ENCODE data around the gene RMC1. TPM values are rescaled to one million over a fixed set of nuclear protein-coding genes. Genes with fewer than 3 reads are reported as not detected.
A peak's percentile ranks its signal among the peaks of the same experiment; 100 is the strongest.

RMC1 gene
- total RNA-seq, 1 donor from 2014 or later = 71.2 TPM

DNA sequence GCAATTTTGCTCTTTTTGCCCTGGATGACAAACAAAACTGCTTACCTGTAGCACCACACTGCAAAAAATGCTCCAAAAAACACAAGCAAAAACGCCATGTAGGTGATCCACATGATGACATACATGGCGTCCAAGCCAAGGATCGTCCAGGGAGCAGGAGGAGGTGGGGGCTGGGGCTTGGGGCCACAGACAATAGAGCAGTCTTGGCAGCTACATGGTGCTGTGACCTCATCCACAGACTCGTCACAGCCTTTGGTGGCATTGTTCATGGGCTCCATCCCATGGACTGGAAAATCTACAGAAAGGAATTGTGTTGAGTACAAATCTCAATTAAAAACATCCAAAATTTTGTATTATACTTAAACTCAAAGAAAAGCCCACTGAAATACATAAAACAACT, 56.9 kb downstream of the RMC1 start:
- ChIA-PET POLR2A (no interaction called here), CTCF (no interaction called here)
- Mint-ChIP-seq H3K9me3 (no peaks in the 10 kb centered on the region), H3K4me3 (no peak overlapping the region), H3K27me3 (no peaks in the 10 kb centered on the region), H3K36me3 (ENCODE audit: low read depth) (peaks cover 84% of the 10 kb centered on the region), H3K27ac (no peak overlapping the region), H3K4me1 (peaks cover 5% of the 10 kb centered on the region)
- DNase-seq = no peak
- ATAC-seq (ENCODE audit: low read depth) = no peak
- intact Hi-C loops (cut with micrococcal nuclease) = no loop called here
- no peak for TF ChIP-seq CTCF (IDR thresholded peaks at IDR 0.05)

DNA sequence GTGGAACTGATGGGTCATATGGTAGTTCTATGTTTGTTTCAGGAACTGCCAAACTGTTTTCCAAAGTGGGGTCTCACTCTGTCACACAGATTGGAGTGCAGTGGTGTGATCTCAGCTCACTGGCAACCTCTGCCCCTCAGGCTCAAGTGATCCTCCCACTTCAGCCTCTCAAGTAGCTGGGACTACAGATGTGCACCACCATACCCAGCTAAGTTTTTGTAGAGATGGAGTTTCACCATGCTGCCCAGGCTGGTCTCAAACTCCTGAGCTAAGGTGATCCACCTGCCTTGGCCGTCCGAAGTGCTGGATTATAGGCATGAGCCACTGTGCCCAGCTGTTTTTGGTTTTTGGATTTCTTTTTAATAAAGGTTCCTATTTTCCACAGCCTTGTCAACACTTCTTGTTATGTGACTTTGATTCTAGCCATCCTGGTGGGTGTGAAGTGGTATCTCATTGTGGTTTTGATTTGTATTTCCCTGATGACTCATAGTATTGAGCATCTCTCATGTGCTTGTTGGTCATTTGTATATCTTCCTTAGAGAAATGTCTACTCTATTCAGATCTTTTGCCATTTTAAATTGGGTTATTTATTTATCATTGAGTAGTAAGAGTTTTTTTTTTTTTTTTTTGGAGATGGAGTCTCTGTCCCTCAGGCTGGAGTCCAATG, 60.2 kb downstream of the RMC1 start:
- peaks cover 5% of the 10 kb centered on the region for H3K4me1 Mint-ChIP-seq
- DNase-seq = no peak
- ChIA-PET POLR2A (interaction anchor here (0.9 to 1.0 kb wide), 2 partner anchors 22 to 24 kb away, joined by 3 to 7 read pairs; no protein-coding TSS in a partner anchor), CTCF (interaction anchor here (1.0 kb wide), 1 partner anchor 22 kb away, joined by 3 read pairs; no protein-coding TSS in a partner anchor)
- no peak for TF ChIP-seq CTCF (IDR thresholded peaks at IDR 0.05)
- no peak overlapping the region for H3K4me3 Mint-ChIP-seq
- intact Hi-C loops (cut with micrococcal nuclease) = no loop called here
- H3K27ac Mint-ChIP-seq = no peak overlapping the region
- peaks cover 83% of the 10 kb centered on the region for H3K36me3 Mint-ChIP-seq (ENCODE audit: low read depth)
- H3K27me3 Mint-ChIP-seq = no peaks in the 10 kb centered on the region
- H3K9me3 Mint-ChIP-seq = no peaks in the 10 kb centered on the region
- ATAC-seq (ENCODE audit: low read depth) = peak; percentile 73

- Mint-ChIP-seq H3K27me3 (no peaks in the 10 kb centered on the region), H3K9me3 (no peaks in the 10 kb centered on the region), H3K27ac (no peak overlapping the region), H3K4me3 (no peak overlapping the region), H3K4me1 (peaks cover 5% of the 10 kb centered on the region), H3K36me3 (ENCODE audit: low read depth) (peaks cover 86% of the 10 kb centered on the region)
- no peak for ATAC-seq (ENCODE audit: low read depth)
- no peak for TF ChIP-seq CTCF (IDR thresholded peaks at IDR 0.05)
- ChIA-PET POLR2A (no interaction called here), CTCF (no interaction called here)
- intact Hi-C loops (cut with micrococcal nuclease) = no loop called here
- no peak for DNase-seq
These were observed 62.7 kb downstream of the RMC1 start for GRCh38 chr18:23565916-23566547.

DNA sequence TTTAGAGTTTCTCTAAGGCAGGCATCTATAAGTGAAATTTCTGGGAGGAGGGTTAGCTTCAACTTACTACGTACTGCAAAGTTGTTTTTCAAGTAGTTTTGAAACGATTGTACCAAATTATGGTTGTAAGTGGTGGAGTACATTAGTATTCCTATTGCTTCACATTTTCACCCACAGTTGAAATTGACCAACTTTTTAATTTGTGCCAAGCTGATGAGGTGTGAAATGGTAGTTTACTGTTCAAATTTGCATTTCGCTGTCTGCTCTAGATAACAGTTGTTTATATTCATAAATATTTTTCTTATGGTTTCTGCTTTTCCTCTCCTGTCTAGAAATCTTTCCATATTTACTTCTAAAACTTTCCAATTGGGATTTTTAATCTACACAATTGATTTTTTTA, 64.4 kb downstream of the RMC1 start:
- intact Hi-C loops (cut with micrococcal nuclease) = no loop called here
- H3K36me3 Mint-ChIP-seq (ENCODE audit: low read depth) = peaks cover 81% of the 10 kb centered on the region
- no peak overlapping the region for H3K4me3 Mint-ChIP-seq
- peaks cover 5% of the 10 kb centered on the region for H3K4me1 Mint-ChIP-seq
- H3K27me3 Mint-ChIP-seq = no peaks in the 10 kb centered on the region
- no peak for DNase-seq
- CTCF ChIA-PET = no interaction called here
- POLR2A ChIA-PET = no interaction called here
- TF ChIP-seq CTCF (IDR thresholded peaks at IDR 0.05) = no peak
- no peaks in the 10 kb centered on the region for H3K9me3 Mint-ChIP-seq
- H3K27ac Mint-ChIP-seq = no peak overlapping the region
- ATAC-seq (ENCODE audit: low read depth) = no peak

GRCh38 chr18:23568281-23569138, 65.2 kb downstream of the RMC1 start:
- ChIA-PET CTCF (no interaction called here), POLR2A (no interaction called here)
- no peak for DNase-seq
- Mint-ChIP-seq H3K4me1 (peaks cover 8% of the 10 kb centered on the region), H3K36me3 (ENCODE audit: low read depth) (peaks cover 78% of the 10 kb centered on the region), H3K9me3 (no peaks in the 10 kb centered on the region), H3K4me3 (no peak overlapping the region), H3K27ac (no peak overlapping the region), H3K27me3 (no peaks in the 10 kb centered on the region)
- no peak for ATAC-seq (ENCODE audit: low read depth)
- intact Hi-C loops (cut with micrococcal nuclease) = no loop called here
- no peak for TF ChIP-seq CTCF (IDR thresholded peaks at IDR 0.05)

Measured in activated B cell treated with CpG ODN at 0.5 μM for 24 hours (primary cell).